GM03348 (cell line): ENCODE data around the gene MYO10.
"Not testable (repeated sequence)": the region's sequence is repeated elsewhere in the genome, so short reads cannot be mapped to it uniquely, and the experiment has no call there.

Experiments used
- DNase-seq: peaks from one replicate; pipeline ENCODE4 v3.0.0; 2012; ENCODE audit warnings: low spot score

MYO10 gene

DNA sequence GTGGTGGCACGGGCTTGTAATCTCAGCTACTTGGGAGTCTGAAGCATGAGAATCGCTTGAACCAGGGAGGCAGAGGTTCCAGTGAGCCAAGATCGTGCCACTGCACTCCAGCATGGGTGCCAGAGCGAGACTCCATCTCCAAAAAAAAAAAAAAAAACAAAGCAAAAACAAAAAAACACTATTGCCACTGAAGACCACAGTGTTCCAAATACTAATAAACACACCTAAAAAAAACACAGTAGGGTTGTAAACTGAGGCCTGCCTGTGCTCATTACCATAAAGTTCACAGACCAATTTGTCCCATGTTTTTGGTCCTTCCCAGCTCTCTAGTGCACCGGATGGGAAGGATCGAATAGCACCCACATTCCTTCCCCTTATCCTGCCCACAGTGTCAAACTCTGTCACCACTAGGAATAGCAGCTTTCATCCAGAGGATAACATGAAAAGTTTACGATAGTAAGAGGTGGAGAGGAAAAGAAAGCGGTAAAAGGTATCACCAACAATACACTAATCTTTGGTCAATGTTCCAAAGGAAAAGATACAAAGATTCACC lies 49.2 kb downstream of the MYO10 start:
- no peak for DNase-seq

DNA sequence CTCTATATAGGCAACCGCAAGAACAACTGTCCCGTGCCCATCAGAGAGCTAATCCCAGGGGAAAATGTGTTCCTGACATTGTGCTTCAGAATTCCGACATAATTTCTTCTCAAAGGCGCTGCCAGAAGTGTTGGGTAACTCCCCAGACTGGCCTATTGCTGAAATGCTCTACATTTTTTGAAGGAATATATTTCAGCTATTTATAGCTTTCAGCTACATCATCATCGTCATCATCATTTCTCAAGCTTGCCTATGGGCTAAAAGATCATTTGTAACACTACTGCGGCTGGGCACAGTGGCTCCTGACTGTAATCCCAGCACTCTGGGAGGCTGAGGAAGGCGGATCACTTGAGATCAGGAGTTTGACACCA lies 49.7 kb downstream of the MYO10 start:
- DNase-seq: peak; percentile 84

DNA sequence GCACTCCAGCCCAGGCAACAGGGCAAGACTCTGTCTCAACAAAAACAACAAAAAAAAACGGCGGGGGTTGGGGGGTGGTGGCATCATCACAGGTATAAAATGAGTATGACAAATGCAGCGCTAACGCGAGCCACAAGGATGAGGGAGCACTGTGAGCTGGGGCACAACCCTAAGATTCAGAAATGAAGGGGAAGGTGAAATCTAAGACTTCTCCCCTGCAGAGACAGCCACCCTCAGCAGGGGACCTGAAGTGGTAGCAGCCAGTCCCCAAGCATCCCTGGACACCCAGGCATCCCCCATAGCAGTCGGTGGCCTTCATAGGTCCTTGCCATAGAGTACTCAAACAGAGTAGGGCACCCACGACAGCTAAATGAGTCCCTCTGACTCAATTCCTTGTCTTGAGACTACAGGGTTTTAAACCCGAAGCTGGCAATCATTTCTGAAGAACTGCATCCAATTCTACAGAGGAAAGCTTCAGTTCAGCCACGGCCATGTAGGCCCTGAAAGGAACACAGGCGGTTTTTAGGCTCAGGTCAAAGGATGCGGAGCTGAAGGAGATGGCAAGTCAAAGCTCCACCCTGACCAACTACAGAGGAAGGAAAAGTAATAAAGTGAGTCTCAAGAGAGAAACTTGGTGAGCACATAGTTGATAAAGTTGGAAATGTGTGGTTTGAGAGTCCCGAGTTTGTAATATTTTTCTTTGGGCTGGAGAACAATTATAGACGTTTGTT lies 50.3 kb downstream of the MYO10 start:
- peak; percentile 36 for DNase-seq

GRCh38 chr5:16884595-16884994 lies 51.5 kb downstream of the MYO10 start:
- no peak for DNase-seq

DNA sequence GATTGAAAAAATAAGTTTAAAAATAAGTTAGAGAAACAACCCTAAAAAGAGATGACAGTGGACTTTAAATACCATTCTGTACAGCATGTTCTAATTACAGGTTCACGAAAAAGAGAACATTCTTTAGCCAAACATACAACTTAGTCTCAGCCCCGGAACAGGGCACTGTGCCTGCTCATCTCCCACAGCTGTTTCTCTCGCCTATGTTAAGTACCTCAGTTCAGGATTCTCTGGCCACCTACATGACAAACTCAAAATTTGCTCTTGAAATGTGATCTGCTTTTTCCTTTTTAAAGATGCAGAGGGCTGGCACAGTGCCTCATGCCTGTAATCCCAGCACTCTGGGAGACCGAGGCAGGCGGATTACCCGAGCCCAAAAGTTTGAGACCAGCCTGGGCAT lies 52.3 kb downstream of the MYO10 start:
- no peak for DNase-seq

- DNase-seq: no peak
Measured at GRCh38 chr5:16883176-16883575, 52.9 kb downstream of the MYO10 start.

- DNase-seq: no peak
Measured at GRCh38 chr5:16881251-16881650, 54.8 kb downstream of the MYO10 start.

DNA sequence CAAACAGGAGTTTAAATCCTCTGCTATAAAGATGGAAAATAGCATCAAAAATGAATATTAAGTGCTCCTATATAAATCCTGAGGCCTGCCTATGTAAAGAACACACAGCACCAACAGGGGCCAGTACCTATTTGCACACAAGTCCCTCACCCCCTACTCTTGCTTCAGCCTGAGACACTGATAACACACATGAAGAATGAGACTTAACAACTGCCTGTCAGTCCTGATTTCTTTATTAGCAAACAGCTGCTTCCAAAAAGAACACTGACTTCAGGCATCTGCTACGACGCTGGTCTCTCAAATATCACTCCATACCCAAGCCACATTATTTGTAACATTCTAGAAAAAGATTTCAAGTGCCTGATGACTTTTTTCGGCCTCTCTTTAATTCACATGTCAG lies 55.5 kb downstream of the MYO10 start:
- DNase-seq: no peak

DNA sequence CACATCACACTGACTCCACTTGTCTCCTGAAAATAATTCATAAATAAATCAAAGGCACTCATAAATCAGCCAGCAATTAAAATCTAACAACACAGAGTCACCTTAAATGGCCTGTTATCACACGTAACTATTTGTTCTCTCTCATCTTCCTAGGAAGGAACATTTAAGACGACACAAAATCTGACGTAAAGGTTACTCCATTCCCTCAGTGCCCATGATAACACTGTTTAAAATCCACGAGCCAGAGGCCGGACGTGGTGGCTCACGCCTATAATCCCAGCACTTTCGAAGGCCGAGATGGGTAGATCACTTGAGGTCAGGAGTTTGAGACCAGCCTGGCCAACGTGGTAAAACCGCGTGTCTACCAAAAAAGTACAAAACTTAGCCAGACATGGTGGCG lies 56.4 kb downstream of the MYO10 start:
- no peak for DNase-seq

DNA sequence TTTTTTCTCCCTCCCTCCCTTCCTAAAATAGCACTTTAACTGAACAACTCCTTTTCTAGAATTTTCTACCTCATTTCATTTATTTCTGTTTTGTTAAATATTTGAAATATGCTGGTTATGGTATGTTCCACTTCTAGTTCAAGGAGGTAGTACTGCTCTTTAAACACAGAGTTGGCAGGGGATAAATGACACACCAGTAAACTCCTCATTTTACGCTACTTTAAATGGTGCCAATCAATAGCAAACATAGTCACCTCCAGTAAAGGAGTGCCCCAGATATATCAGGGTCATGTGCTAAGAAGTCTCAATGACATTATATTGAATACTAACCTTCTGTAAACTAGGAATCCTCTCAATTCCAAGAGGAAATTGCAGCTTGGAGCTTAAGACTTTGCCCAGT lies 56.9 kb downstream of the MYO10 start:
- DNase-seq: no peak

DNA sequence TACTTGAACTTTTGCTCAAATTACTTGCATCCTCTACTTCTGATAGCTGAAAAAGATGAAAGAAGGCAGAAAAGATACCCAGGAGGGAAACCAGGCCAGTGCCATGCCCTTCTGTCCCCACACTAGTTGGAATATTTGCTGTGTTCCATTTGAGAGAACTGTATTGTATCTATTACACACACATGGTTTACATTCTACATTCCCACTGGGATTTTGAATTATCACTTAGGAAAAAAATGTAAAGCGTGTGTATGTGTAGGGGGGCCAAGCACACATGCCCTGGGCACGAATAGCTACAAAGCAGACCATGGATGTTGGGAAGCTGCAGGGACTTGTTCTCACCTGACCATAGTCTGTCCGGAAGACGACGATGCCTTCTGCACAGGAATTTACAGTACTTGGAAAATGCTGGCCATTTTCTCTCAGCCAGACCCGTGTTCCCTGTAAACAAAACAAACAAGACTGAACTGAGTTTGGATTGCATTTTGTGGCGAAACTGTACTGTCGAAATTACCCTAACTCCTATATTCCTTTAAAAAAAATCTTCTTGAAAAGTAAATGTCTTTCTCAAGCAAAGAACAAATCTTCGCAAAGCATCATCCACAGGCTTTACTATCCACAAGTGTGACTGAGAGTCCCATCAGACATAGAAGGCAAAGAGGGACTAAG lies 58.7 kb downstream of the MYO10 start:
- no peak for DNase-seq

GRCh38 chr5:16874424-16874823 lies 61.7 kb downstream of the MYO10 start:
- not testable (repeated sequence) for DNase-seq

DNA sequence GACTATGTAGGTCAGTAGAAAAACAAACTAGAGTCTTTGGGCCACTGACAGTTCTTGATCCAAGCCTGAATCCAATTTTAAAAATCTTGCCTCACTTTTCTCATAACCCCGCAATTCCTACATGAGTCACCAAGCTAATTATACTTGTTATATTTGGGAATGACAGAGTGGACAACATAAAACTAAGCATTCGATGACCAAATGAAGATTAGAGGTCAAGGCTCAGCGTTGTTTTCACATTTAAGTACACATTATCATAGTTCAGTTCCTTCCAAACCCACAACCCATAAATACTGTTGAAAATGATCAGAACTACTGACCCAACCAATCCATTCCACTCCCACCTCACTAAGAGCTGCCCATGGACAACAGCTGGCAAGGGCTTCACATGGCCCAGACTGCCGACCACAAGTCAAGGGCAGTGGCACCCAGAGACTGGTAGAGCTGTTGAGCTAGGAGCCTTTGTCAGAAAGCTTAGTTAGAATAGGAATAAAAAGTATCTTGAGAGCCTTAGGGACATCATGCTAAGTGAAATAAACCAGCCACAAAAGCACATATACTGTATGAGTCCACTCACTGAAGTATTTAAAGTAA lies 64.2 kb downstream of the MYO10 start:
- DNase-seq: peak; percentile 63

DNA sequence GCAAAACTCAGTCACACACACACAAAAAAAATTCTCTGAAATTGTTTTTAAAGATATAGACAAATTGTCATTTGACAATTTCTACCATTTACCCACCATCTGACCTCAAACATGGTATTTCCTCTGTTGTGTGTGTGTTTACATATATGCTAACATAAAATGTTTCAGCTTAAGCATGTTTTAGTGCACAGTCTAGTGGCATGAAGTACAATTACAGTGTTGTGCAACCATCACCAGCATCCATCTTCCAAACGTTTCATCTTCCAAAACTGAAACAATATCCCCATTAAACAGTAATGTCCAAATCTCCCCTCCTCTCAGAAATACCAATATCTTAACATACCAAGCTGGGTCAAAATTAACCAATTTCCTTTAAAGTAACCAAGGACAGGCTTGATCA lies 65.2 kb downstream of the MYO10 start:
- DNase-seq: no peak

GRCh38 chr5:16869821-16870796 lies 66.0 kb downstream of the MYO10 start:
- no peak for DNase-seq

GRCh38 chr5:16867577-16867953 lies 68.5 kb downstream of the MYO10 start:
- no peak for DNase-seq

- peak; percentile 42 for DNase-seq
Measured at GRCh38 chr5:16866795-16867576, 69.1 kb downstream of the MYO10 start.

GRCh38 chr5:16866273-16866672 lies 69.8 kb downstream of the MYO10 start:
- DNase-seq: no peak

GRCh38 chr5:16865151-16865550 lies 70.9 kb downstream of the MYO10 start:
- DNase-seq: no peak

GRCh38 chr5:16864631-16865131 lies 71.4 kb downstream of the MYO10 start:
- DNase-seq: peak; percentile 50

DNA sequence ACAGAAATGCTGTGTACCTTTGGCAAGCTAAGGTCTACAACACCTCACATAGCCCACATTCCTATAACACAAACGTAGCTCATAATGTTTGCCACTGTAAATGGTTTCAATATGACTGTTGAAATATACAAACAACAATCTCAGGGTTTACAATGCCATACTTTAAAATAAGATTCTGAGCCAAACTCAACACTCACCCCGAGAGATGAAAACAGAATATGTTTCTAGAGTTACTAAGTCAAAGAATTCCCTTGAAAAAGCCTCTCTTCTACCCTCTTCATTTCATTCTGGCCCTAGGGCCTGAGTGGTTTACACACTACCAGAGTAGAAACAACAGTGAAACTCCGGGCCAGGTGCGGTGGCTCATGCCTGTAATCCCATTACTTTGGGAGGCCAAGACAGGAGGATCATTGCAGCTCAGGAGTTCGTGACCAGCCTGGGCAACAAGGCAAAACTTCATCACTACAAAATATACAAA lies 72.6 kb downstream of the MYO10 start:
- no peak for DNase-seq
